ENCODE data around the gene TENT5A.
A peak's percentile ranks its signal among the peaks of the same experiment; 100 is the strongest.

The TENT5A gene

GRCh38 chr6:81770381-81770780 lies 17.9 kb upstream of the TENT5A start:
- DNase-seq = no peak

GRCh38 chr6:81769824-81770223 lies 17.3 kb upstream of the TENT5A start:
- DNase-seq = no peak

DNA sequence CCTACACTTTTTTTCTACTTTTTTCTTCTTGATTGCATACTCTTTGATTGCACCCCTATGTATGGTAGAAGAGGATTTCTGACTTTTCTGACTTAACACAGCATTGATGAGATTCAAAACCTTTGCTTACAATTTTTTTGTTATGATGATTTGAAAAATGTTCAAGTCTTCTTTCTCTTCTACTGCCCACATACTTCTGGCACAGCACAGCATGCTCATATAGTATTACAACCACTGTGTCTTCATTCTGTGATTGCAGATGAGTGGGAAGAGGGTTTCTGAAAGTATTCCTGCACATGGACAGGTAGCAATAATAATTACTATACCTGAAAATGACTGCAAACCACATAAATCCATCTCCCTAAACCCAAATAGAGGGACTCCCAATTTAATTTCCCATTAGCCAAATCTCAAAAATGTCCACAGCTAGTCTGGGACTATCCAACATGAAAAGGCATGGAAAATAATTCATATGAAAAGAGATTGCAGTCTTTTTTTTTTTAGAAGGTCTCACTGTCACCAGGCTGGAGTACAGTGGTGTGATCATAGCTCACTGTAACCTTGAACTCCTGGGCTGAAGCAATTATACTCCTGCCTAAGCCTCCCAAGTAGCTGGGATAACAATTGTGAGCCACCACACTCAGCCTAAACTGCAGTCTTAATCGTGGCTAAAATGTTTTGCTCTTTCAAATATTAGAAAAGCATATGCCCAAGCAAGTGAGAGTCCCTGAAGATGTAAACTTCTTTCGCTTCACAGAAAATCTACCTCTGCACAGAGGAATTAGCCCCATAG lies 15.9 kb upstream of the TENT5A start:
- DNase-seq = no peak

DNA sequence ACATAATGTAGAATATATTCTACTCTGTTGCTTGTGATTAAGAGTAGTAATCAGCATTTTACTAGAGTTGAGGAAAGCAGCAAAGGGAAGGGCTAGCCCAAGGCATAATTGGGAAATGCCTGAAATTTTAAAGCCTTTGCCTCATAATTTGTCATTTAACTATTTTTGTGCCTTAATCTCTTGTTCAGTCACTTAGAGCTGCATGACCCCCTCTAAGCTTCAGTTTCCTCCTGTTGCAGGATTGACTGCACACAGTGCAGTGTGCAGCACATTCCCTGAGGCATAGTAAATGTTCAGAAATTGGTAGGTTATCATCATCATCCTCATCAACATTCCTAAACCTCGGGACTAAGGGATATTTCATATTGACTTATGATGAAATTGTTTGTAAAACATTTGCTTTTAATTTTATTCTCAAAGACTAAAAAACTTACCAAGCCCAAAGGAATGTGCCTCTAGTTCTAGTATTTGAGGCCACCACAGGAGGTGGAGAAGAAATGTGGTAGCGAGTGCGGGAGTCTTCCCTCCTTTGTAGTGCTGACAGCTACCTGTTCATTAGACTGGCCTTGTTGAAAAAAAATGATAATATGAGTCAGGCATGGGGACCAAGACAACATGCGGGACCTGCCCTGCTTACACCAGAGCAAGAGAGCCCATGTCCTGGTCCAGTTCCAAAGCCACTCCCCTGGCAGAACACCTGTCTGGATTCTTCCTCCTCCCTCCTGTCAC lies 14.8 kb upstream of the TENT5A start:
- DNase-seq = no peak

GRCh38 chr6:81766482-81767069 lies 14.1 kb upstream of the TENT5A start:
- no peak for DNase-seq

DNA sequence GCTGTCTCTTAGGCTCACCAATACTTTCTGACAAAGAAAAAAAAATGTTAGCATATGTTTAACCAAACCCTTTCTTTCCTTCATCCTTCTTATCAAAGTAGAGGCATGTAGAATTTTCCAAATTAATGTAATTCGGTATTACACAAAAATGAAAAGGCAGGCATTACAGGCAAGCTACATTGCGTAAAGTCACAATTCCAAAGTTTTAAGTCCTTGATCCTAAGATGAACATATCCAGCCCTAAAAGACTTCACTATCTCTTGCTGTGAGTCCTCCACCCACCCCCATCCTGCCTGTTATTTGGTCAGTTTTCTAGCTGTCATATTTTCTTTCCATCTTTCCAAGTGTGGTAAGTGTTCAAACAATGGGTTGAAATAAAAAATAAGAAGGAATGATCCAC lies 12.1 kb upstream of the TENT5A start:
- no peak for DNase-seq

GRCh38 chr6:81763968-81764367 lies 11.5 kb upstream of the TENT5A start:
- DNase-seq = no peak

DNA sequence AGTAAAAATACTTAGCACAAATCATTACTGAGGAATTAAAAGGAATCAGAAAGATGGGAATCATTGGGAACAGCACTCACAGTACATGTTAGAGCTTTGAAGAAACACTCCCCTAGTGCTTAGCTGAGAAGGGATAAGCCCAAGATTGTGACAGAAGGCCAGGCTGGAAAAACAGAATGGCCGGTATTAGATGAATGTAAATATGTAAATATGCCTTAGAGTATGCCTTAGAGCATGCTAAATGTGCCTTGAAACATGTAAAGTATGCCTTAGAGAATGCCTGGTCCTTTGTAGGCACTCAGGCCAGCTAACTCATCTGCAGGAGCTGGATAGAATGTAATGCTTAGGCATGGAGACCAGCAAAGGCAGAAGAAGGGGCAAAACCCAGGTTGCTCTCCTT lies 10.6 kb upstream of the TENT5A start:
- no peak for DNase-seq

GRCh38 chr6:81762606-81763005 lies 10.1 kb upstream of the TENT5A start:
- no peak for DNase-seq

- no peak for DNase-seq
Observed at GRCh38 chr6:81762132-81762531, 9.7 kb upstream of the TENT5A start.

DNA sequence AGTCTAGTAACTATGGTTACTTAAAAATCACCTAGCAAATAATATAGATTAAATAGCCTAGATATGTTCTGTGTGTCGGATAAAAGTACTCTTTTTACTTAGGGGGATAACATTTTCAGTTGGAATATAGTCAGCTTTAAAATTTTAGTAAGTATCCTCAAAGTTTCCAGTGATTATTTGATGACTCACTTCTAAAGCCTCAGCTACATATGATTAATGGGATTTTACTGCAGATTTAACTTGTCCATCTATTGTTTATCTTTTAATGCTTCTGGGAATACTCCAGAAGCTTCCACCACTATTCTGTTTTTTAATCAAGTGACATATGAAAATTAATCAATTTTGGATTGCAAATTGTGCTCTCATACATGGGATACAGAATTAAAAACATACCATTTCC lies 8.7 kb upstream of the TENT5A start:
- no peak for DNase-seq

GRCh38 chr6:81759782-81760181 lies 7.3 kb upstream of the TENT5A start:
- DNase-seq = no peak

DNA sequence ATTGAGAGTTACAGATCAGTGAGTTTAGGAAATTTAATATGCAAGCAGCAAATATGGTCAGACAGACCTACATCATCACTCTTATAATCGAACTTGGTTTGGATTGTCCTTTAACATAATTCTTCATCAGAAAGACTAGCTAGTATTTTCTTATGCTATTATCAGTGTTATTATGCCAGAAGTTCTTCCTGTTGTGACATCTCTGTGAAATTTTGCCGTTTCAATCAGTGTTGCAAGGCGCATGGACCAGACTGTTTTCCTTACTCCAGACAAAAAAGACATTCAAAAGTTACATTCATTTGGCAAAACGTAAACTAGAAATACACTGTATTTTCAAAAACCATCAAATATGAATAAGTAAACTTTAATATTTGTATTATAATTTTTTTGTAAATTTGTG lies 5.7 kb upstream of the TENT5A start:
- no peak for DNase-seq

DNA sequence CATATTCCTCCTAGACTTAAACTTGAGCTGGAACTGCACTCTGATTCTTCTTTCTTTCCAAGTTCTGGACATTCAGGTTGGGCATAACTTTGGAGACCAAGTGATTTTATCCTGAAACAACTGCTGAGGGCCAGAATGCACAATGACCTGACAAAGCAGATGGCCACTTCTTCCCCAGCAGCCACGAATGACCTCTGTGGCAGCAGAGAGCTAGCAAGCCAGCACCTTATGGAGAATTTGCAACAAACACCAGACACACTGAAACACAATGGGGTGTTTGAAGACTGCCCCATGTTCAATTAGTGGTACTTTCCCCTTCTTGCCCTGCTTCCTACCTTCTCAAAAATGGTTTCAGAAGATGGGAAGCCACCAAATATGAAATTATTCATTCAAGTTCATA lies 4.2 kb upstream of the TENT5A start:
- no peak for DNase-seq

- DNase-seq = no peak
Observed at GRCh38 chr6:81755551-81755950, 3.1 kb upstream of the TENT5A start.

DNA sequence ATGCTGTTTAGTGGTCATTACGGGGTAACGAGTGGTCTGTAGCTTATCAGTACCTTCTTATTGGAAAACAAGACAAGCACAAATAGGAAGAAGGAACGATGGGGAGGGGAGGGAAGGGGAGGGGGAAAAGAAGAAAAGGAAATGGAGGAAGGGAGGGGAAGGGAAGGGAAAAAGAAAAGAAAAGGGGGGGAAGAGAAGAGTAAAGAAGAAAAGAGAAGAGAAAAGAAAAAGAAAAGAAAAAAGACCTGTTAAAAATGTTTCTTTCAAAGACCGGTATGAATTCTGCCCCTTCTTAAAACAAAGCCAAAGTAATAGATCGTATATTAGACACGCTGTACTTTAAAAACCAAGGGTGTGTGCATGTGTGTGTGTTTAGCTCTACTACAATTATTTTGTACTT lies 2.4 kb upstream of the TENT5A start:
- no peak for DNase-seq

- DNase-seq = peak; percentile 86
Observed at GRCh38 chr6:81753711-81754577, 1.5 kb upstream of the TENT5A start.

- DNase-seq = peak; percentile 74
Observed at GRCh38 chr6:81752921-81753710, 635 bp upstream of the TENT5A start.

GRCh38 chr6:81751388-81752083 lies 945 bp downstream of the TENT5A start:
- DNase-seq = peak; percentile 45

DNA sequence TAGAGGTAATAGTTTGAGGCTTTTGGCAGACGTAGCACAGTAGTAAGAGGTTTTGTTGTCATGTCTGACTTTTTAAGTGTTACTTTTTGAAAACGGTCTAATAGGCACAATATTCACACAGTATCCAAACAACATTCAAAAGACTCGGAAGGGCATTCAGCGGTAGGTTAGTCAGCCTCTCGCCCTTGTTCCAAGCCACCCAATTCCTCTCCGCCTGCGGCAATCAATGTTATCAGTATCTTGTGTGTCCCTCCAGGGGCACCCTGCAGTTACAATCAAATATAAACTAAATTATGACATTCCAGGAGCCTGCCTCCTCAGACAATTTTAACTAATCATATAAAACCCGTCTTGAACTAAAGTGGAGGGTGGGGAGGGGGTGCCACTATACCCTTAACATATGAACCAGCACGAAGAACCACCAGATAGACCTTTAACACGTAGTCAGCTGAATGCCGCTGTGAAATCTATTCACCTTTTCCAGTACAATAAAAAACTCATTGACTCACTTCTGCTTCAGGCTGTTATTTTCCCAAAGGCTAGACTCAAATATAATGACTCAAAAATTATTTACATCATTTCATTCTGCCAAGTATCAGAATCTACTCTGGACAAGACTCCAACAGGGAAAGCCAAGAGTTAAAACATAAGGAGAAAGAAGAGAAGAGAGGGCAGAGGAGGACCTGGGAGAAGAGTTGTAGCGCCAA lies 1.6 kb downstream of the TENT5A start:
- DNase-seq = no peak

DNA sequence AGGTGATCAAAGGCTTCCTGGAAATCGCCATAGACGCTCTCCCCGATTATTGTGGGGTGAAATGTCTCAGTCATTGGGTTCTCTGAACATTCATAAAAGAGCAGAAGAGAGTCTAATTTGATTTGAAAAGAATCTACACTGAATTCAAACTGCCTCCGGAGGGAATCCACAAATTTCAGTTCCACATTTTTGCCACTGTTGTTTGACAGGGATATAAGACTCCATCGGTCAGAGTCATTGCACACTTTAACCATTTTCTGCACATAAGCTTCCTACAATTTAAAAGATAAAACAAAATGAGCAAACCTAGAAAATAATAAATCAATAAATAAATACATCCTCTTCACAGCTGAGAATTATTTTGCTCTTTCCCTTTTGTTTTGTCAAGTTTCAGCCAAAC lies 2.3 kb downstream of the TENT5A start:
- DNase-seq = no peak
